RWPE2 (cell line): ENCODE measurements around the gene CAP2.

Source experiments
- ATAC-seq: fragments of 200-7000 bp; cut with Tn5 transposase; 3 replicates; pipeline ENCODE4 v1.9.1; 2021; ENCODE audit warnings: low read depth
- DNase-seq: peaks from one replicate; pipeline ENCODE4 v3.0.0-alpha.2; 2020; ENCODE audit warnings: low spot score
- H3K27ac ChIP-seq: fragments of 450-650 bp; 2 replicates; pipeline ENCODE4 v1.5.1; 2017; ENCODE audit warnings: mild to moderate bottlenecking; ENCODE audit not compliant: poor library complexity, severe bottlenecking
- H3K27me3 ChIP-seq: fragments of 250-450 bp; sonication (Bioruptor Pico); 2 replicates; pipeline ENCODE4 v1.5.1; 2021; ENCODE audit warnings: mild to moderate bottlenecking, moderate library complexity; ENCODE audit not compliant: insufficient read depth, poor library complexity, severe bottlenecking
- H3K36me3 ChIP-seq: fragments of 250-450 bp; sonication (Bioruptor Pico); 2 replicates; pipeline ENCODE4 v1.5.1; 2020; ENCODE audit warnings: low read depth, mild to moderate bottlenecking, moderate library complexity
- H3K4me1 ChIP-seq: fragments of 250-450 bp; sonication (Bioruptor Pico); 2 replicates; pipeline ENCODE4 v1.5.1; 2021; ENCODE audit warnings: mild to moderate bottlenecking, moderate library complexity; ENCODE audit not compliant: insufficient read depth, poor library complexity, severe bottlenecking
- H3K4me3 ChIP-seq: fragments of 250-450 bp; sonication (Bioruptor Pico); 2 replicates; pipeline ENCODE4 v1.5.1; 2021; ENCODE audit warnings: mild to moderate bottlenecking, moderate library complexity; ENCODE audit not compliant: severe bottlenecking
- H3K9me3 ChIP-seq: fragments of 250-450 bp; sonication (Bioruptor Pico); 2 replicates; pipeline ENCODE4 v1.5.1; 2021; ENCODE audit warnings: mild to moderate bottlenecking, moderate library complexity; ENCODE audit not compliant: severe bottlenecking
- TF ChIP-seq, protein P1 (sequence below): fragments of 450-650 bp; IDR thresholded peaks from one replicate; pipeline ENCODE4 v1.5.1; 2017; ENCODE audit warnings: mild to moderate bottlenecking, moderate library complexity; ENCODE audit not compliant: poor library complexity, severe bottlenecking

Gene CAP2

GRCh38 chr6:17497535-17498095 lies 104.2 kb downstream of the CAP2 start:
- TF ChIP-seq, protein P1, sequence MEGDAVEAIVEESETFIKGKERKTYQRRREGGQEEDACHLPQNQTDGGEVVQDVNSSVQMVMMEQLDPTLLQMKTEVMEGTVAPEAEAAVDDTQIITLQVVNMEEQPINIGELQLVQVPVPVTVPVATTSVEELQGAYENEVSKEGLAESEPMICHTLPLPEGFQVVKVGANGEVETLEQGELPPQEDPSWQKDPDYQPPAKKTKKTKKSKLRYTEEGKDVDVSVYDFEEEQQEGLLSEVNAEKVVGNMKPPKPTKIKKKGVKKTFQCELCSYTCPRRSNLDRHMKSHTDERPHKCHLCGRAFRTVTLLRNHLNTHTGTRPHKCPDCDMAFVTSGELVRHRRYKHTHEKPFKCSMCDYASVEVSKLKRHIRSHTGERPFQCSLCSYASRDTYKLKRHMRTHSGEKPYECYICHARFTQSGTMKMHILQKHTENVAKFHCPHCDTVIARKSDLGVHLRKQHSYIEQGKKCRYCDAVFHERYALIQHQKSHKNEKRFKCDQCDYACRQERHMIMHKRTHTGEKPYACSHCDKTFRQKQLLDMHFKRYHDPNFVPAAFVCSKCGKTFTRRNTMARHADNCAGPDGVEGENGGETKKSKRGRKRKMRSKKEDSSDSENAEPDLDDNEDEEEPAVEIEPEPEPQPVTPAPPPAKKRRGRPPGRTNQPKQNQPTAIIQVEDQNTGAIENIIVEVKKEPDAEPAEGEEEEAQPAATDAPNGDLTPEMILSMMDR: no peak
- DNase-seq (no peak), ATAC-seq (no peak)
- Histone ChIP-seq H3K4me3 (no peak overlapping the region), H3K27me3 (peaks cover 3% of the 10 kb centered on the region), H3K27ac (no peak overlapping the region), H3K9me3 (no peaks in the 10 kb centered on the region), H3K36me3 (no peaks in the 10 kb centered on the region), H3K4me1 (no peaks in the 10 kb centered on the region)

DNA sequence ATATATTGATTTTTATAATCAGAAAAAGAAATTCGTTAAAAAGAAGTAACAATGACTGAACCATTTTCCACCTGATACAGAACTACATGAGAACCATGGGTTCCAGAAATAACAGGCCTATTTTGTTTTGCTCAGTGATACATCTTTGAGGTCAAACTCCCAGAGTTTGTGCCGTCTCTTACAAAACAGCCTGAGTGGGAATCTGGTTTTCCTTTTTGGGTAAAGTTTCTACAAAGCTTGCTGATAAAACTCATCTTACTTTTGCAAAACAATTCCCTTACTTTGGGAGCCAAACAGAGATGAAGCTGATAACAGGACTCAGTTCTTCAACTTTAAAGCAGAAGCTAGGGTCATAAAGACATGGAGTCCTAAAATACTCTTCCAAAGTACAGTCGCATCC lies 108.0 kb downstream of the CAP2 start:
- H3K4me1 ChIP-seq: peaks cover 4% of the 10 kb centered on the region
- ATAC-seq: no peak
- DNase-seq: no peak
- no peaks in the 10 kb centered on the region for H3K9me3 ChIP-seq
- no peak overlapping the region for H3K4me3 ChIP-seq
- no peaks in the 10 kb centered on the region for H3K27me3 ChIP-seq
- H3K27ac ChIP-seq: no peak overlapping the region
- TF ChIP-seq, protein P1: no peak
- H3K36me3 ChIP-seq: no peaks in the 10 kb centered on the region

DNA sequence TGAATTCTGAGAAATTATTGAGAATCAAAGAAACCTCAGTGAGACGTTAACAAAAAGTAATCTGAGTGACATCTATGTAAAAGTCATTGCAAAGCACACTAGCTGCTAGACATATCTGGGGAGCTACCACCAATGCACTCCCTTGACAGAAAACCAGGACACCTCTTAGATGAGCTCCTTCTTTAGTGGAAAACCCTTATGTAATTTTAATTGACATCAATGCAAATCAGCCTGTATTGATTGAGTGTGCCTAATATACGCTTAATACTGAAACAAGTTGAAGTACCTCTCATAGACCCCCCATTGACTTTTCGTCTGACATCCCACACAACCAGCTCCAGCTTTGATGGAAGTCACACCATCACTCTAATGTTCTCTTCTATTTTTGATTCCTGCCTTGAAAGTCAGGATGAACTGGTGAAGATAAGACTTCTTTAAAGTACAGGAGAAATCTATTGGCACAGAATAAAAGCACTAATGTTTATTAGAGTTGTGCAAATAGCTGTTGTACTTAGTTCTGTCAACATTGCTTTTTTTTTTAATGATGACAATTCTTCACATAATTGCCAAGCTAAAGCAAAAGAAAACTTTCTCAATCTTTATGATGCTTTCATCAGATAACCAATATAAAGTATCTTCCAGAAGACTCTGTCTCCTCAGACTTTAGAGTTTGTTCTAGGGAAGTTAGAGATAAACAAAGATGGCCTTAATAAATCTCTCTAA lies 108.7 kb downstream of the CAP2 start:
- TF ChIP-seq, protein P1: no peak
- DNase-seq (no peak), ATAC-seq (no peak)
- Histone ChIP-seq H3K36me3 (no peaks in the 10 kb centered on the region), H3K27me3 (no peaks in the 10 kb centered on the region), H3K4me3 (no peak overlapping the region), H3K4me1 (peaks cover 4% of the 10 kb centered on the region), H3K27ac (no peak overlapping the region), H3K9me3 (no peaks in the 10 kb centered on the region)

- Histone ChIP-seq H3K9me3 (no peaks in the 10 kb centered on the region), H3K27ac (no peak overlapping the region), H3K27me3 (no peaks in the 10 kb centered on the region), H3K4me1 (peaks cover 4% of the 10 kb centered on the region), H3K36me3 (no peaks in the 10 kb centered on the region), H3K4me3 (no peak overlapping the region)
- DNase-seq: no peak
- no peak for ATAC-seq
- TF ChIP-seq, protein P1: no peak
Measured at GRCh38 chr6:17503051-17503450, 109.7 kb downstream of the CAP2 start.

DNA sequence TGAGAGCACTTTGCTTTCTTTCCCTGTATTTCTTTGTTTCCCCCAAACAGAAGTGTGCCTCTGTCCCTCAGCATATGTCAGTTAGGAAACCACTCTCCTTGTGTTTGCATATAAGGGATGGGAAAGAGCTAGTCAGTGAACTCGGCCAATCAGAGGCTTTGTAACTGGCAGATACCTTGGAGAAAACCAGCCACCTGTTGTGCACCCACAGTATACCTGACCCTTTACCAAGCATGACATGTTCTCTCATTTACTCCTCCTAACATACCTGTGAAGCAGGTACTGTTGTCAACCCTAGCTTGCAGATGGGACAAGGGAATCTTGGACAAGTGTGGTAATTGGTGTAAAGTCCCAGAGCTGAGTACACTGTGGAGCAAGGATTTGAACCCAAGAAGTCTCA lies 110.6 kb downstream of the CAP2 start:
- no peaks in the 10 kb centered on the region for H3K36me3 ChIP-seq
- TF ChIP-seq, protein P1: no peak
- DNase-seq (no peak), ATAC-seq (no peak)
- H3K4me1 ChIP-seq: peaks cover 4% of the 10 kb centered on the region
- H3K27ac ChIP-seq: no peak overlapping the region
- H3K4me3 ChIP-seq: no peak overlapping the region
- H3K27me3 ChIP-seq: no peaks in the 10 kb centered on the region
- no peaks in the 10 kb centered on the region for H3K9me3 ChIP-seq
